OCI-LY1 (cell line): ENCODE results near the gene HIF1AN.

Experiments
- H2AFZ ChIP-seq: fragments of 200-600 bp; sonication (generic), shearing (Covaris generic); 2 replicates; pipeline ENCODE4 v1.6.0; 2014; ENCODE audit warnings: antibody characterized with exemption, mild to moderate bottlenecking, low read length
- H3F3A ChIP-seq: fragments of 200-600 bp; sonication (generic), shearing (Covaris generic); 2 replicates; pipeline ENCODE4 v1.6.0; 2014; ENCODE audit warnings: mild to moderate bottlenecking, antibody characterized with exemption, low read length, moderate library complexity; ENCODE audit not compliant: insufficient read depth
- H3K27ac ChIP-seq: fragments of 200-600 bp; sonication (generic); 2 replicates; pipeline ENCODE4 v1.5.1; 2014; ENCODE audit warnings: low read length, mixed run types, mild to moderate bottlenecking, low read depth; ENCODE audit not compliant: poor library complexity, severe bottlenecking
- H3K27me3 ChIP-seq: fragments of 200-600 bp; sonication (generic); 2 replicates; pipeline ENCODE4 v1.6.0; 2014; ENCODE audit warnings: antibody characterized with exemption, mild to moderate bottlenecking, low read length, moderate library complexity; ENCODE audit not compliant: insufficient read depth
- H3K36me3 ChIP-seq: fragments of 200-600 bp; sonication (generic); 2 replicates; pipeline ENCODE4 v1.6.1; 2014; ENCODE audit warnings: mild to moderate bottlenecking, antibody characterized with exemption, low read length, moderate library complexity, mixed read lengths; ENCODE audit not compliant: insufficient read depth
- H3K4me1 ChIP-seq: fragments of 200-600 bp; sonication (generic); 2 replicates; pipeline ENCODE4 v1.5.1; 2014; ENCODE audit warnings: mild to moderate bottlenecking, low read length, moderate library complexity; ENCODE audit not compliant: insufficient read depth, severe bottlenecking
- H3K4me2 ChIP-seq: fragments of 200-600 bp; sonication (generic), shearing (Covaris generic); 2 replicates; pipeline ENCODE4 v1.6.1; 2014; ENCODE audit warnings: low read length
- H3K4me3 ChIP-seq: fragments of 200-600 bp; sonication (generic); 2 replicates; pipeline ENCODE4 v1.5.1; 2014; ENCODE audit warnings: low read length, low read depth, mild to moderate bottlenecking, mixed read lengths; ENCODE audit not compliant: poor library complexity, severe bottlenecking
- H3K79me2 ChIP-seq: fragments of 200-600 bp; shearing (Covaris generic); 2 replicates; pipeline ENCODE4 v1.6.1; 2016; ENCODE audit warnings: mixed run types, low read length, mixed read lengths; ENCODE audit not compliant: insufficient read depth
- H3K9ac ChIP-seq: fragments of 200-600 bp; sonication (generic), shearing (Covaris generic); 2 replicates; pipeline ENCODE4 v1.6.1; 2014; ENCODE audit warnings: mild to moderate bottlenecking, low read length, mixed read lengths
- H3K9me2 ChIP-seq: fragments of 200-600 bp; sonication (generic), shearing (Covaris generic); 2 replicates; pipeline ENCODE4 v1.6.1; 2014; ENCODE audit warnings: low read depth, mild to moderate bottlenecking, low read length, mixed read lengths
- H3K9me3 ChIP-seq: fragments of 200-600 bp; shearing (Covaris generic); 2 replicates; pipeline ENCODE4 v1.6.1; 2014; ENCODE audit warnings: low read length, mixed read lengths
- H4K20me1 ChIP-seq: fragments of 200-600 bp; sonication (generic), shearing (Covaris generic); 2 replicates; pipeline ENCODE4 v1.6.0; 2016; ENCODE audit warnings: mild to moderate bottlenecking, low read length; ENCODE audit not compliant: insufficient read depth
- CTCF ChIP-seq: fragments of 200-600 bp; sonication (generic), shearing (Covaris generic); IDR thresholded peaks from 2 replicates; pipeline ENCODE4 v1.5.1; 2017; ENCODE audit warnings: mild to moderate bottlenecking, antibody characterized with exemption, low read length, moderate library complexity, mixed read lengths
- EZH2 ChIP-seq: fragments of 200-600 bp; sonication (generic), shearing (Covaris generic); IDR thresholded peaks from 2 replicates; pipeline ENCODE4 v1.8.0; 2017; ENCODE audit warnings: borderline replicate concordance, mixed run types, mild to moderate bottlenecking, antibody characterized with exemption, low read length, moderate library complexity, mixed read lengths

HIF1AN gene

DNA sequence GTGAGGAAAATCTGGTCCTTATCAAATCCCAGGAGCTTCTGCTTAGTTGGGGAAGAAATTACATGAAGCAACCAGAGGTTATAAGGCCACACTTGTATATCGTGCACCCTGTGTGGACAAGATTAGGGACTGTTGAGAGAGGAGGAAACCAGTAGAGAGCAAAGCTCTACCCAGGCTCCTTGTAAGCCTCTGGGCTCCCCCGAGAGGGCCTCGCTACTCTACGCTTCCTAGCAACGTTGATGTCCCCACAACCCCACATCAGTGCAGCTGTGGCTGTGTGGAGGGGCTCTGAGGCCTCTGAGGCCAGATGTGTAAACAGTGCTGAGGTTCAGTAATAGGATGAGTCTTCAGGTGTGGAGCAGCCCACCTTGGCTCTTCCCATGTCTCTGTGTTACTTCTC, 16.0 kb downstream of the HIF1AN start:
- Histone ChIP-seq H3K9me2 (no peaks in the 10 kb centered on the region), H3K36me3 (peaks cover 8% of the 10 kb centered on the region), H3K9ac (no peak overlapping the region), H3F3A (no peaks in the 10 kb centered on the region), H2AFZ (no peak overlapping the region), H3K27ac (no peak overlapping the region), H3K4me2 (no peak overlapping the region), H3K9me3 (no peaks in the 10 kb centered on the region), H3K27me3 (no peaks in the 10 kb centered on the region), H3K79me2 (no peaks in the 10 kb centered on the region), H4K20me1 (no peaks in the 10 kb centered on the region), H3K4me3 (no peak overlapping the region), H3K4me1 (no peaks in the 10 kb centered on the region)
- no peak for TF ChIP-seq CTCF
- TF ChIP-seq EZH2 = no peak

GRCh38 chr10:100553929-100554328, 18.2 kb downstream of the HIF1AN start:
- Histone ChIP-seq H3K27me3 (no peaks in the 10 kb centered on the region), H3K36me3 (no peaks in the 10 kb centered on the region), H3K9me3 (no peaks in the 10 kb centered on the region), H3K4me3 (no peak overlapping the region), H4K20me1 (no peaks in the 10 kb centered on the region), H3K4me2 (no peak overlapping the region), H3F3A (no peaks in the 10 kb centered on the region), H3K9ac (no peak overlapping the region), H3K79me2 (no peaks in the 10 kb centered on the region), H3K9me2 (no peaks in the 10 kb centered on the region), H3K27ac (no peak overlapping the region), H2AFZ (no peak overlapping the region), H3K4me1 (no peaks in the 10 kb centered on the region)
- TF ChIP-seq EZH2 = no peak

- Histone ChIP-seq H3K36me3 (no peaks in the 10 kb centered on the region), H3K4me2 (no peak overlapping the region), H3K9me3 (no peaks in the 10 kb centered on the region), H3K4me3 (no peak overlapping the region), H3K79me2 (no peaks in the 10 kb centered on the region), H3K27ac (no peak overlapping the region), H4K20me1 (no peaks in the 10 kb centered on the region), H3K9ac (no peak overlapping the region), H3K4me1 (no peaks in the 10 kb centered on the region), H3K9me2 (no peaks in the 10 kb centered on the region), H2AFZ (no peak overlapping the region), H3F3A (no peaks in the 10 kb centered on the region), H3K27me3 (no peaks in the 10 kb centered on the region)
- TF ChIP-seq EZH2 (no peak), CTCF (no peak)
These were observed 19.2 kb downstream of the HIF1AN start for GRCh38 chr10:100554902-100555301.

- Histone ChIP-seq H3K36me3 (no peaks in the 10 kb centered on the region), H2AFZ (no peak overlapping the region)
These were observed 24.5 kb downstream of the HIF1AN start for GRCh38 chr10:100560248-100560647.

More at GRCh38 chr10:100560248-100560647, 24.5 kb downstream of the HIF1AN start:
- Histone ChIP-seq H3F3A (no peaks in the 10 kb centered on the region), H3K4me3 (no peak overlapping the region), H3K79me2 (no peaks in the 10 kb centered on the region), H3K9me3 (no peaks in the 10 kb centered on the region), H3K27me3 (no peaks in the 10 kb centered on the region), H3K27ac (no peak overlapping the region), H3K4me1 (peaks cover 4% of the 10 kb centered on the region), H3K9me2 (no peaks in the 10 kb centered on the region), H3K9ac (no peak overlapping the region), H3K4me2 (no peak overlapping the region), H4K20me1 (no peaks in the 10 kb centered on the region)
- TF ChIP-seq EZH2 = no peak
- TF ChIP-seq CTCF = no peak
